A172 (cell line): ENCODE results near the gene CLCA2. TPM values are rescaled to one million over a fixed set of nuclear protein-coding genes. Genes with fewer than 3 reads are reported as not detected.

Source experiments
- total RNA-seq: library from RNA; depleted of rRNA; stranded (reverse); fragments of >200 nt; shearing (Covaris generic); gene quantifications from 2 replicates; pipeline ENCODE4 v1.2.3, GENCODE V29; 2014; rRNA removed

Gene CLCA2
- total RNA-seq, 1 experiment from 2014 or later, result 0.24 TPM

Other genes with a start within 250 kb of the CLCA2 start
- 17.1 and 19.6 TPM in 2 replicates for gene ODF2L, start 27.8 kb upstream of the CLCA2 start, total RNA-seq
- not detected in 2 replicates for gene CLCA1, start 44.8 kb downstream of the CLCA2 start, total RNA-seq
- not detected in 2 replicates for gene CLCA4, start 122.9 kb downstream of the CLCA2 start, total RNA-seq